K562 (cell line): ENCODE results near the gene COX4I2. TPM values are rescaled to one million over a fixed set of nuclear protein-coding genes. Genes with fewer than 3 reads are reported as not detected.

ENCODE experiments used
- ZNF830 ChIP-seq: fragments of 250-450 bp; sonication (Bioruptor Pico); IDR thresholded peaks from 2 replicates; pipeline ENCODE4 v1.5.0; 2021; ENCODE audit warnings: mild to moderate bottlenecking
- polyA plus RNA-seq, 8 experiments: library from polyadenylated mRNA; depleted of rRNA in 4 of 8; stranded (reverse) in 5 of 8; unstranded in 3 of 8; fragments of >200 nt; fragmentation: Nextera tagmentation in 2 of 8; fragmentation: Illumina TruSeq in 1 of 8; extraction: Ambion mirVana in 2 of 8; extraction: Trizol in 1 of 8; gene quantifications; 2 replicates each; pipeline versions ENCODE4 v1.2.1 to v1.2.3, GENCODE V29; 2011 to 2014; ENCODE audit warnings: inconsistent platforms in 1 of 8, missing spikeins in 1 of 8
- total RNA-seq, 7 experiments: library from RNA; depleted of rRNA in 6 of 7; stranded (reverse); fragments of >200 nt in 6 of 7; fragmentation: Illumina TruSeq in 2 of 7; extraction: Trizol in 2 of 7; gene quantifications; 2 replicates each; pipeline versions ENCODE4 v1.2.1 to v1.2.3, GENCODE V29; 2011 to 2021; ENCODE audit warnings: low replicate concordance in 1 of 7
- TF ChIP-seq, protein P1 (sequence below), 2 experiments: fragments of 450-650 bp; formaldehyde crosslinking in 1 of 2; IDR thresholded peaks; 2 replicates each; pipeline versions ENCODE4 v1.4.0 to v1.6.1; 2014 to 2020; ENCODE audit warnings: mild to moderate bottlenecking in 2 of 2, borderline replicate concordance in 1 of 2, low read depth in 1 of 2
- TF ChIP-seq, protein P2 (sequence below): fragments of 450-650 bp; IDR thresholded peaks from 2 replicates; pipeline ENCODE4 v1.6.1; 2017; ENCODE audit warnings: antibody characterized with exemption, mild to moderate bottlenecking

Gene COX4I2
- total and polyA plus RNA-seq, 9 of the 15 experiments (the other 6 are each of a cell fraction or from before 2014, with no cell fraction given): not detected

DNA sequence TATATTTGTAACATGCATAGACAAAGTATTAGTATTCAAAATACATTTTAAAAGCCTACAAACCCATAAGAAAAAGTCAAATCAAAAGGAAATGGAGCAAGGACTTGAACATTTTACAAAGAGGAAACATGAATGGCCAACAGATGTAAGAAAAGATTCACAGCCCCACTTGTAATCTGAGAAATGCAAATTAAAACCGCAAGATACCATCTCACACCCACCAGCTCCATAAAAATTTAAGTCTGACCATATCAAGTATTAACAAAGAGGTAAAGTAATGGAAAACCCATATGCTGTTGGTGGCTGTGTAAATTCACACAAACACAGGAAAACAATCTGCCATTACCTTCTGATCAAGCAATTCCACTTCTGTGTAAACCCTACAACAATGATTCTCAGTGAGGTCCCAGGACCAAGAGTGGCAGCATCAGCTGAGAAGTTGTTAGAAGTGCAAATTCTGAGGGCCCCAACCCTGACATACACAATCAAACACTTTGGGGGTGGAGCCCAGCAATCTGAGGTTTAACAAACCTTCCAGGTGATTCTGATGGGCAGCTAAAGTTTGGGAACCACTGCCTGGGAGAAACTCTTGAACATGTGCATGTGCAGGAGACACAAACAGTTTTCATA is 54.0 kb downstream of the COX4I2 start (continued):
- TF ChIP-seq, protein P1, sequence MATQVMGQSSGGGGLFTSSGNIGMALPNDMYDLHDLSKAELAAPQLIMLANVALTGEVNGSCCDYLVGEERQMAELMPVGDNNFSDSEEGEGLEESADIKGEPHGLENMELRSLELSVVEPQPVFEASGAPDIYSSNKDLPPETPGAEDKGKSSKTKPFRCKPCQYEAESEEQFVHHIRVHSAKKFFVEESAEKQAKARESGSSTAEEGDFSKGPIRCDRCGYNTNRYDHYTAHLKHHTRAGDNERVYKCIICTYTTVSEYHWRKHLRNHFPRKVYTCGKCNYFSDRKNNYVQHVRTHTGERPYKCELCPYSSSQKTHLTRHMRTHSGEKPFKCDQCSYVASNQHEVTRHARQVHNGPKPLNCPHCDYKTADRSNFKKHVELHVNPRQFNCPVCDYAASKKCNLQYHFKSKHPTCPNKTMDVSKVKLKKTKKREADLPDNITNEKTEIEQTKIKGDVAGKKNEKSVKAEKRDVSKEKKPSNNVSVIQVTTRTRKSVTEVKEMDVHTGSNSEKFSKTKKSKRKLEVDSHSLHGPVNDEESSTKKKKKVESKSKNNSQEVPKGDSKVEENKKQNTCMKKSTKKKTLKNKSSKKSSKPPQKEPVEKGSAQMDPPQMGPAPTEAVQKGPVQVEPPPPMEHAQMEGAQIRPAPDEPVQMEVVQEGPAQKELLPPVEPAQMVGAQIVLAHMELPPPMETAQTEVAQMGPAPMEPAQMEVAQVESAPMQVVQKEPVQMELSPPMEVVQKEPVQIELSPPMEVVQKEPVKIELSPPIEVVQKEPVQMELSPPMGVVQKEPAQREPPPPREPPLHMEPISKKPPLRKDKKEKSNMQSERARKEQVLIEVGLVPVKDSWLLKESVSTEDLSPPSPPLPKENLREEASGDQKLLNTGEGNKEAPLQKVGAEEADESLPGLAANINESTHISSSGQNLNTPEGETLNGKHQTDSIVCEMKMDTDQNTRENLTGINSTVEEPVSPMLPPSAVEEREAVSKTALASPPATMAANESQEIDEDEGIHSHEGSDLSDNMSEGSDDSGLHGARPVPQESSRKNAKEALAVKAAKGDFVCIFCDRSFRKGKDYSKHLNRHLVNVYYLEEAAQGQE (IDR thresholded peaks at IDR 0.05; ENCODE audit: borderline replicate concordance): no peak
- TF ChIP-seq, protein P1 (CRISPR knock-in tag; IDR thresholded peaks at IDR 0.05; ENCODE audit: low read depth): no peak
- TF ChIP-seq, protein P2, sequence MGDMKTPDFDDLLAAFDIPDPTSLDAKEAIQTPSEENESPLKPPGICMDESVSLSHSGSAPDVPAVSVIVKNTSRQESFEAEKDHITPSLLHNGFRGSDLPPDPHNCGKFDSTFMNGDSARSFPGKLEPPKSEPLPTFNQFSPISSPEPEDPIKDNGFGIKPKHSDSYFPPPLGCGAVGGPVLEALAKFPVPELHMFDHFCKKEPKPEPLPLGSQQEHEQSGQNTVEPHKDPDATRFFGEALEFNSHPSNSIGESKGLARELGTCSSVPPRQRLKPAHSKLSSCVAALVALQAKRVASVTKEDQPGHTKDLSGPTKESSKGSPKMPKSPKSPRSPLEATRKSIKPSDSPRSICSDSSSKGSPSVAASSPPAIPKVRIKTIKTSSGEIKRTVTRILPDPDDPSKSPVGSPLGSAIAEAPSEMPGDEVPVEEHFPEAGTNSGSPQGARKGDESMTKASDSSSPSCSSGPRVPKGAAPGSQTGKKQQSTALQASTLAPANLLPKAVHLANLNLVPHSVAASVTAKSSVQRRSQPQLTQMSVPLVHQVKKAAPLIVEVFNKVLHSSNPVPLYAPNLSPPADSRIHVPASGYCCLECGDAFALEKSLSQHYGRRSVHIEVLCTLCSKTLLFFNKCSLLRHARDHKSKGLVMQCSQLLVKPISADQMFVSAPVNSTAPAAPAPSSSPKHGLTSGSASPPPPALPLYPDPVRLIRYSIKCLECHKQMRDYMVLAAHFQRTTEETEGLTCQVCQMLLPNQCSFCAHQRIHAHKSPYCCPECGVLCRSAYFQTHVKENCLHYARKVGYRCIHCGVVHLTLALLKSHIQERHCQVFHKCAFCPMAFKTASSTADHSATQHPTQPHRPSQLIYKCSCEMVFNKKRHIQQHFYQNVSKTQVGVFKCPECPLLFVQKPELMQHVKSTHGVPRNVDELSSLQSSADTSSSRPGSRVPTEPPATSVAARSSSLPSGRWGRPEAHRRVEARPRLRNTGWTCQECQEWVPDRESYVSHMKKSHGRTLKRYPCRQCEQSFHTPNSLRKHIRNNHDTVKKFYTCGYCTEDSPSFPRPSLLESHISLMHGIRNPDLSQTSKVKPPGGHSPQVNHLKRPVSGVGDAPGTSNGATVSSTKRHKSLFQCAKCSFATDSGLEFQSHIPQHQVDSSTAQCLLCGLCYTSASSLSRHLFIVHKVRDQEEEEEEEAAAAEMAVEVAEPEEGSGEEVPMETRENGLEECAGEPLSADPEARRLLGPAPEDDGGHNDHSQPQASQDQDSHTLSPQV: peak; percentile 28; the same call in 1 of the 2 replicates
- TF ChIP-seq ZNF830 (CRISPR knock-in tag): no peak
